Lower leg skin (tissue), 4 donors: ENCODE results near the gene FAM83E. TPM values are rescaled to one million over a fixed set of nuclear protein-coding genes. Genes with fewer than 3 reads are reported as not detected.

Experiments
- DNase-seq, 2 donors: peaks; one replicate each; pipeline ENCODE4 v3.0.0-alpha.2; 2019; ENCODE audit warnings: low spot score in 2 of 2
- H3K4me3 ChIP-seq: fragments of 200-600 bp; sonication (generic); 2 replicates; pipeline ENCODE4 v1.5.1; 2017; ENCODE audit warnings: mild to moderate bottlenecking, low read depth; ENCODE audit not compliant: poor library complexity, severe bottlenecking
- POLR2A ChIP-seq, 2 donors: fragments of 450-650 bp; IDR thresholded peaks; one replicate each; pipeline ENCODE4 v1.6.1; 2016 to 2017; ENCODE audit warnings: antibody characterized with exemption in 2 of 2, mild to moderate bottlenecking in 1 of 2, moderate library complexity in 1 of 2
- WGBS, 2 donors: methylation state at CpG; one replicate each; pipeline ENCODE4 v1.1.5; 2018; 5-methylcytosine and 5-hydroxymethylcytosine counted together
- intact Hi-C: fragments of 100-400 bp; cut with DNase I; formaldehyde crosslinking; loops from one replicate; pipeline ENCODE4 v1.15.0; 2023; ENCODE audit warnings: low total_unique reads
- total RNA-seq, 4 donors: library from RNA; depleted of rRNA; stranded (reverse); fragments of >200 nt; gene quantifications; one replicate each; pipeline ENCODE4 v1.1.0, GENCODE V29; 2016
- TF ChIP-seq, protein P1 (sequence below), 3 donors: fragments of 450-650 bp; IDR thresholded peaks; one replicate each; pipeline ENCODE4 v1.5.1; 2016; ENCODE audit warnings: antibody characterized with exemption in 3 of 3, mild to moderate bottlenecking in 3 of 3, moderate library complexity in 2 of 3

Gene FAM83E
- total RNA-seq, 4 donors from 2014 or later: 0.53 to 8.2 (median 3.8) TPM

- DNase-seq: no peak
- intact Hi-C loops: no loop called here
- TF ChIP-seq, protein P1, sequence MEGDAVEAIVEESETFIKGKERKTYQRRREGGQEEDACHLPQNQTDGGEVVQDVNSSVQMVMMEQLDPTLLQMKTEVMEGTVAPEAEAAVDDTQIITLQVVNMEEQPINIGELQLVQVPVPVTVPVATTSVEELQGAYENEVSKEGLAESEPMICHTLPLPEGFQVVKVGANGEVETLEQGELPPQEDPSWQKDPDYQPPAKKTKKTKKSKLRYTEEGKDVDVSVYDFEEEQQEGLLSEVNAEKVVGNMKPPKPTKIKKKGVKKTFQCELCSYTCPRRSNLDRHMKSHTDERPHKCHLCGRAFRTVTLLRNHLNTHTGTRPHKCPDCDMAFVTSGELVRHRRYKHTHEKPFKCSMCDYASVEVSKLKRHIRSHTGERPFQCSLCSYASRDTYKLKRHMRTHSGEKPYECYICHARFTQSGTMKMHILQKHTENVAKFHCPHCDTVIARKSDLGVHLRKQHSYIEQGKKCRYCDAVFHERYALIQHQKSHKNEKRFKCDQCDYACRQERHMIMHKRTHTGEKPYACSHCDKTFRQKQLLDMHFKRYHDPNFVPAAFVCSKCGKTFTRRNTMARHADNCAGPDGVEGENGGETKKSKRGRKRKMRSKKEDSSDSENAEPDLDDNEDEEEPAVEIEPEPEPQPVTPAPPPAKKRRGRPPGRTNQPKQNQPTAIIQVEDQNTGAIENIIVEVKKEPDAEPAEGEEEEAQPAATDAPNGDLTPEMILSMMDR (IDR thresholded peaks at IDR 0.05): no peak
- TF ChIP-seq POLR2A (IDR thresholded peaks at IDR 0.05): no peak
- WGBS, 2 donors: 65 to 70% methylated on average over 12 of the region's 12 CpGs
- no peak overlapping the region for H3K4me3 ChIP-seq
These were observed 1.7 kb upstream of the FAM83E start for GRCh38 chr19:48616491-48617056.

GRCh38 chr19:48616041-48616436, 1.2 kb upstream of the FAM83E start:
- TF ChIP-seq, protein P1 (IDR thresholded peaks at IDR 0.05): no peak
- no peak for TF ChIP-seq POLR2A (IDR thresholded peaks at IDR 0.05)
- intact Hi-C loops: no loop called here
- no peak for DNase-seq
- no peak overlapping the region for H3K4me3 ChIP-seq
- 71 to 83% methylated on average over 7 to 16 of the region's 16 CpGs for WGBS, 2 donors

GRCh38 chr19:48615231-48616040, 560 bp upstream of the FAM83E start:
- H3K4me3 ChIP-seq: no peak overlapping the region
- intact Hi-C loops: no loop called here
- DNase-seq: no peak
- WGBS, 2 donors: 59 to 66% methylated on average over 19 of the region's 19 CpGs
- no peak for TF ChIP-seq POLR2A (IDR thresholded peaks at IDR 0.05)
- TF ChIP-seq, protein P1 (IDR thresholded peaks at IDR 0.05): no peak

GRCh38 chr19:48613852-48614435, 932 bp downstream of the FAM83E start:
- TF ChIP-seq POLR2A (IDR thresholded peaks at IDR 0.05): no peak
- TF ChIP-seq, protein P1 (IDR thresholded peaks at IDR 0.05): no peak
- no peak overlapping the region for H3K4me3 ChIP-seq
- intact Hi-C loops: no loop called here
- 73 to 78% methylated on average over 13 of the region's 13 CpGs for WGBS, 2 donors
- DNase-seq: no peak

- intact Hi-C loops: no loop called here
- 83 to 86% methylated on average over 21 to 29 of the region's 39 CpGs for WGBS, 2 donors
- DNase-seq: no peak
- no peak overlapping the region for H3K4me3 ChIP-seq
- TF ChIP-seq, protein P1 (IDR thresholded peaks at IDR 0.05): no peak
- TF ChIP-seq POLR2A (IDR thresholded peaks at IDR 0.05): no peak
These were observed 1.6 kb downstream of the FAM83E start for GRCh38 chr19:48613024-48613851.
